Right renal cortex interstitium (tissue), 3 donors: ENCODE data around the gene WDFY1. TPM values are rescaled to one million over a fixed set of nuclear protein-coding genes. Genes with fewer than 3 reads are reported as not detected.
A peak's percentile ranks its signal among the peaks of the same experiment; 100 is the strongest.

ENCODE experiments used
- DNase-seq, 3 donors: peaks; one replicate each; pipeline ENCODE4 v3.0.0-alpha.2; 2013; ENCODE audit warnings: low read depth in 3 of 3, low spot score in 2 of 3
- polyA plus RNA-seq, 3 donors: library from polyadenylated mRNA; unstranded; fragments of 120-200 nt; gene quantifications; one replicate each; pipeline ENCODE4 v1.2.1, GENCODE V29; 2013; ENCODE audit not compliant: insufficient read length in 3 of 3

Gene WDFY1, protein sequence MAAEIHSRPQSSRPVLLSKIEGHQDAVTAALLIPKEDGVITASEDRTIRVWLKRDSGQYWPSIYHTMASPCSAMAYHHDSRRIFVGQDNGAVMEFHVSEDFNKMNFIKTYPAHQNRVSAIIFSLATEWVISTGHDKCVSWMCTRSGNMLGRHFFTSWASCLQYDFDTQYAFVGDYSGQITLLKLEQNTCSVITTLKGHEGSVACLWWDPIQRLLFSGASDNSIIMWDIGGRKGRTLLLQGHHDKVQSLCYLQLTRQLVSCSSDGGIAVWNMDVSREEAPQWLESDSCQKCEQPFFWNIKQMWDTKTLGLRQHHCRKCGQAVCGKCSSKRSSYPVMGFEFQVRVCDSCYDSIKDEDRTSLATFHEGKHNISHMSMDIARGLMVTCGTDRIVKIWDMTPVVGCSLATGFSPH
- polyA plus RNA-seq = 10 to 100 TPM; 60.4 to 60.9 (median 60.8) TPM

DNA sequence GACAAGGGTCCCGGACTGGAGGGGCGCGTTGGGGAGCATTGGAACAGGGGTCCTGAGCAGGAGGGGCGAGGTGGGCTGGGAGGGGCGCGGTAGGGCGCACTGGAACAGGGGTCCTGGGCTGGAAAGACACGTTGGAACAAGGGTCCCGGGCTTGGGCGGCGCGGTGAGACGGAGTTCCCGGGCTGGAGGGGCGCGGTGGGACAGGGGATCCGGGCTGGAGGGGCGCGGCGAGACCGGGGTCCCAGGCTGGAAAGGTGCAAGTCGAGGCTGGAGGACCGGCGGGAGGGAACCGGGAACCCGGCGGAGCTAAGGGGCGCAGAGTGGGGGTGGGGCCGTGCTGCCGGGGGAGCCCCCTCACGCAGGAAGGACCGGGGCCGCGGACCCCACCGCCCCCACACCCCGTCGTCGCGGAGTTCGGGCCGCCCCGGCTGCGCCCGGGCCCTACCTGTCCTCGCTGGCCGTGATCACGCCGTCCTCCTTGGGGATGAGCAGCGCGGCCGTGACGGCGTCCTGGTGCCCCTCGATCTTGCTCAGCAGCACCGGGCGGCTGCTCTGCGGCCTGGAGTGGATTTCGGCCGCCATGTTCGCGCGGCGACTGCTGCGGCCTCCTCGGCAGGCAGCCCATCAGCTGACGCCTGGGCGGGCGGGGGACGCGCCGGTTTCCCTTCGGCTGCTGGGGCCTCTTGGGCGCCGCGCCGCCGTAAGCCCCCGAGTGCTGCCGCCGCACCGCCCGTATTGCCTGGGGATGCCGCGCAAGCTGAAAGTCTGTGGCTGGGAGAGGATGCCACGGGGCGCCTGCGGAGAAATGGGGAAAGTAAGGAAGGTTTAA is at the start of gene WDFY1:
TSS of gene WDFY1 (minus strand) at position 633 of the 829 bp plus-strand sequence. CDS start at position 582, 51 bp downstream.
- peak in 2 of 3 donors; percentile 70 to 84 for DNase-seq

DNA sequence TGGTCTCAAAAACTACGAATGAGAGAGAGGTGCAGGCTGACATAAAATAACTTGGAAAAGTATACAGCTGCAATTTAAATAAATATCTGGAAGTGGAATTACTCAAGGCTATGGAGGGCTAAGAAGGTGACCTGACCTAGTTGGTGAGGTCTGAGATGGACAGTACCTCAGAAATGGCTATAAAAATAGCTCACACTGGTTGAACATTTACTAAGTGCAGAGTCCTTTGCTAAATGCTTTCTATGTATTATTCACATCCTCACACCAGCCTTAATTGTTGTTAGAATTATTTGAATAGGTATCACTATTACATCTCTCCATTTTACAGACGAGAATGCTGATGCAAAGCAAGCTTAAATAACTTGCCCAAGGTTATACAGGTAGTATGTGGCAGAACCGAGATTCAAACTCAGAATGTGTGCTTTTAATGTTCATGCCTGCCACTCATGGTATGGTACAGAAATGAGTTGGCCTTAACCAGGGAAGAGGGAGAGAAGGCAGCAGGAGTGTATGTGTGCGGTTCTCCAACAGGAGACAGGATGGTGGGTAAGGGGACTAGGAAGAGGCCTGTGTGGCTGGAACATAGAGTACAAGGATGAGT is 49.5 kb upstream of the WDFY1 start:
- no peak for DNase-seq

DNA sequence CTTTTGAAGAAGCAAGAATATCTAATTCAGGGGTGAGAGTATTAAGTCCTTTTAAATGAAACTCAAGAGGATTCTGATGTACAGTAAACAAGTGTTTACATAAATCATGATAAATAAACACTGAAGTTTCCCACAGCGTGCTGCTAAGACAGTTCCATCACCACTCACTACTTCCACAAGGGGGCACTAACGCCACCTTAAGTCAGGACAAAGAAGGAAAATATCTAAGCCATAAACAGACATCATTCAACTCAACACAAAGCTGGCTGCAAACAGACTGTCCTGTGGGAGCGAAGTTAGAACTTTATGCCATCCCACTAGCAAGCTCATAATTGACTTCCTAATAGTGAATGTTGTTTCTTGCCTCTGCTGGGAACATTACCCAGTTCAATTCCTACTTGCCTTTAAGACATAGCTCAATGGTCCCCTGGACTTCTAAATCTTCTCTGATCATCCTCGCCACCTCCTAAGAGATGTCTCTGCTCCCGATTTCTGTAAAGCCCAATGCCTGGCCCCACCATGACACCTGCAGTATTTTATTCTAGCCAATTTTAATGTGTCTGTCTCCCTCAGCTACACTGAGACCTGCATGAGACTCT is 48.6 kb upstream of the WDFY1 start:
- DNase-seq = peak; percentile 58 to 71 (median 65)

DNA sequence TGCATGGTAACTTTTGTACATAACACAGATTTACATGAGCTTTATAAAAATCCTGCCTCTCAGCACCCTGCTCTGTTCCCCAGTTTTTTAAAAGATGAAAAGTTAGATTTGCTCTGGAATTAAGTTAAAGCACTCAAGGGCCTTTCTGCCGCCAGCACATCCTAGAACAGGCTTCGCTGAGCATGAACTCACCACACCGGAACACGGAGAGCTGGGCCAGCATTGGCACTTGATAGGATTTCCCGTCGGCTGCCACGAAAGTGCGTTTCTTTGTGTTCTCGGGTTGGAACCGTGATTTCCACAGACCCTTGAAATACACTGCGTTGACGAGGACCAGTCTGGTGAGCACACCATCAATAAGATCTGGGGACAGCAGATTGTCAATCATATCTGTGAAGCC is 46.5 kb upstream of the WDFY1 start:
- no peak for DNase-seq

DNA sequence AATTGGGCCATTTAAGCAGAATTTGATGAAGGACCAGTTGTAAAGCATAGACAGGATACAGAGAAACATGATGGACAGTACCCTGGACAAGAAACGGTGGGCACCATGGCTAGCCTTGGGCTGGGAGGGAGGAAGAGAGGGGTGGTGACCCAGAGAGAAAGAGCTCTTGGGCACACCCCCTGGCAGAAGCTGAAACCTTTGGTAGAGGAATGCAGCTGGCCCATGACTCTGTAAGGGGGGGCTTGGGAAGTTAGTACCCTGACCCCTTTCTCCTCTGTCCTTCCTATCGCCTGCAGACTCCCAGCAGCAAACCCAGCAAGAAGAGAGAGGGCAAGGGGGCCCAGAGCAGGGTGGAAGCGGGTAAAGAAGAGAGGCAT is 44.7 kb upstream of the WDFY1 start:
- DNase-seq = no peak

DNA sequence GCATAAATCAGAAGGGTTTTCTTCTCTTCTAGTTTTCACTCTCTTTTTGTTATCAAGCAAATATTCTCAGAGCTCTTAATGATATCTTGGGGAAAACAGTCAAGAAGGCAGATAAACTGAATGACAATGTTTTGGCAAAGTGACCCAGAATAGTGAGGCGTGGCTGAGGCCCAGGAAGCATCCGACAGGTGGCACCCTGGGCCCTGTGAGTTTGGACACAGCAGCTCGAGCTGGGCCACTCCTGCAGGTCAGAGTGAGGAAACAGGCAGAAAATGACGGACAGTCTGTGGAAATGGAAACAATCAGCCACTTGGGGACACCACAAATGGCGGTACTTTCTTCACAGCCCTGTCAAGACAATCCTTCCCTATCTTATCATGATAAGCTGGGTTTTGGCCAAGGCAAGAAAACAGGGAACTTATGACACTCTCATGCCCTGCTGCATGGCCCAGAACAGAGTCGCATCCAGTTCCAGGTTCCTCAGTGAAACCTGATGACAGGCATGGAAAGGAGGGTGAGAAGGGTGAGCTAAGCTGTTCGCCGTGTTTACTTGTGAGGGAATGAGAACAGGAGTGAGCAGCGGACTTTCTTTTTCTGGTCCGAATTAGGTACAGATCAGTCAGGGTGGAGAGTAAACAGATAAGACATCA is 44.2 kb upstream of the WDFY1 start:
- no peak for DNase-seq

DNA sequence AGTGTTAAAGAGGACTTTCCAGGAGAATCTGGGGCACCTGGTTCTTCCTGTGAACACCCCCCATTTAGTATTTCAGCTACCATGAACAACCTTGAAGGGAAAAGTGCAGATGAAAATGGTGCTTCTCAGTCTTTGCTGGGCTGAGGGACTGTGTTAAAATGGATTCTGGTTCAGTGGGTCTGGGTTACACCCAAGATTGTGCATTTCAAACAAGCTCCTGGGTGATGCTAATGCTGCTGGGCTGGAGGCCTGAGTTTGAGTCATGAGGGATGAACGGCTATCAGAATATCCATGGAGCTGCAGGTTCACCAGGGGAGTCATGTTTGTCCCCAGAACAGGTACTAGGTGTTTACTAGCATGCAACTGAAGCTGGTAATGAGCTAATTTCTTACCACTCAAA is 36.1 kb upstream of the WDFY1 start:
- DNase-seq = no peak

DNA sequence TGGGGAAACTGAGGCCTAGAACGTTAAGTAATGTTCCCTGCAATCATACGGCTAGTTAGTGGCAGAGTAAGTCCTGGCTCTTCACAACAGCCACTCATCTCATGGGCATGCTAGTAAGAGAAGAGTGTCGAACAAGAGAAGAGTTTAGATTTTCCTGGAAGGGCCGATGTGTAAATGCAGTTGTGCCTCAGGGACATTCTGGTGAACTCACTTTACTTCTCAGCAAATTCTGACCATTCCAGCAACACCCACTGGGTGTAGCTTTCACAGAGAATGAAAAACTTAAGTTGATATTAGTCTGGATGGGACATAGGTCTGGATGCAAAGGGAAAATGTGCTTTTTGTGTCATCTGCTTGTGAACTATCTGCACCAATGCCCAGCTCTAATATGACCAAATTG is 35.7 kb upstream of the WDFY1 start:
- no peak for DNase-seq

DNA sequence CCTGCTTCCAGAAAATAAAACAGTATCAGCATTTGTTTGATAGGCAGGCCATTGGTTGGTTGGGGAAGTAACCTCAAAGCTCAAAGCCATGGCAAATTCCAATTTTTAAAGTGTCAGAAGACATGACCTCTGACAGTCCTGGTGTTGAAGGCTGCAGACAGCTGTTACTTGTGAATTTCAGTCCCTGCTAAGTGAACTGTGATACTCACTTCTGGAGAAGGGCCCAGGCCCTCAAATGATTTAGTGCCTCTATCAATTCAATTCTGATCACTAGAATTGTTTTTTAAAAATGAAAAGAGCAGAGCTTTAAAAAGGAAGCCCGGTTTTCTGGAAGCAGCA is 35.2 kb upstream of the WDFY1 start:
- no peak for DNase-seq

DNA sequence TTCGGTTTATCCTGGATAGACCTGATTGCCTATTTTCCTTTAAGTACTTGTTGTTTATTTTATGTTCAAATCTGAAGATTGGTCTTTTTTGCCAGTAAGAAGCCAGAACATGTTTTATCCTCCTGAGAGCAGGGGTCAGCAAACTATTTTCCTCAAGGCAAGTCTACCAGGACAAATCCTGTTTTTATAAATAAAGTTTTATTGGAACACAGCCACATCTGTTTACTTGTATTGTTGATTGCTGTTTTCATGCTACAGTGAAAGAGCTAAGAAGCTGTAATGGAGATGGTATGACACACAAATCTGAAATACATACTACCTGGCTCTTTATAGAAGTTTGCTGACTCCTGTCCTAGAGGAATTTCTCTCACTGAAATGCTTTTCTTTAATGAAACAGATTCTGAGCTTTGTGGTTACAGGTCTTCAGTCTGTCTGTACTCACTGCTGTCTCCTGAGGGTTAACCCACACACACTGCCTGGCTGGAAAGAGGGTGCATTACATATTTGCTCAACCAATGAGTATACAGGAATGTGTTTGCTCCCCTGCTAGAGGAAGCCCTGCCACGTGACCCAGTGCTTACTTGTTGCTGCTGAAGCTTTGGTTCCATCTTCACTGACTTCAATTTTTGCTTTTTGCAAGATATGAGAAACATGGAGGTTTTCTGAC is 34.7 kb upstream of the WDFY1 start:
- no peak for DNase-seq

DNA sequence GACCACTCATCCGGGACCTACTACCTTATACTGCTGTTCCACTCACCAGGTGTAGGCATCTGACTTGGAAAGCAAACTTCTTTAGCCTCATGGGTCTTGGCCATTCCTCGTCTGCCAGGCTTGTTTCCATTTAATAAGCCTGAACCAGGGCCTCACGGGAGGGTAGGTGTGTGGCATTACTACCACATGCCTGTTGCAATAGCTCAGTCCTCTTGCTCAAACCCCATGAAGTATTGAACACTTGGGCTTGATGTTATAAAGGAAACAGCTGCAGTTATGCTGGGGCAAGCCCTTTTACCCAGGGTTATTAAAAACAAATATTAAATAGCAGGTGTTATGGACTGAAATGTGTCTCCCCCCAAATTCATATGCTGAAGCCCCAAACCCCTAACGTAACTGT is 33.3 kb upstream of the WDFY1 start:
- DNase-seq = no peak

DNA sequence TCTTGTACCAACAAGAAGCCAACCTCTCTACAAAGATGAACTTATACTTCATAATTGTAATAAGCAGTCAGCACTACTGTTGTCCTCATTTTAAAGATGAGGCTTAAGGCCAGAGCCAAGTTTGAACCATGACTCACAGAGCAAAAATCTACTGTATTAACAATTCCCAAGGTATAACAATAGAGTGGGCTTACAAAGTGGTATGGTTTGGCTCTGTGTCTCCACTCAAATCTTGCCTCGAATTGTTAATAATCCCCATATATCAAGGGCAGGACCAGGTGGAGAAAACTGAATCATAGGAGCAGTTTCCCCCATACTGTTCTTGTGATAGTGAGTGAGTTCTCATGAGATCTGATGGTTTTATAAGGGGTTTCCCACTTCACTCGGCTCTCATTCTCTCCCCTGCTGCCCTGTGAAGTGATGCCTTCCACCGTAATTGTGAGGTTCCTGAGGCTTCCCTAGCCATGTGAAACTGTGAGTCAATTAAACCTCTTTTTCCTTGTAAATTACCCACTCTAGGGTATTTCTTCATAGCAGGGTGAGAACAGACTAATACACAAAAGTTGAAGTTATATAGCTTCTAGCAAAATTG is 31.6 kb upstream of the WDFY1 start:
- DNase-seq = no peak

DNA sequence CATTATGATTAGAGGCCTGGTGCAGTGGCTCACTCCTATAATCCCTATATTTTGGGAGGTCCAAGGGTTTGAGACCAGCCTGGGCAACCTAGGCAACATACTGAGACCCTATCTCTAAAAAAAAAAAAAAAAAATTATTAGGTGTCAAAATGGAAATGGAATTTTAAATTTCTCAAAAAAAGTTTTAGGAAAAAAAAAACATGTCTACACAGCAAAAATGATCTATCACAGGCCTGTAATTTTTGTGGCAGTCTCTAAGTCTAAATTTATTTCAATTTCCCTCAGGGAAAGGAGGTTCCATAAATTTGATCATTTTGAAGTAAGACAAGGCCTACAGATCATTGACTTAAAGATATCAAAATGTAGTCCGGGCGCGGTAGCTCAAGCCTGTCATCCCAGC is 28.5 kb upstream of the WDFY1 start:
- no peak for DNase-seq

DNA sequence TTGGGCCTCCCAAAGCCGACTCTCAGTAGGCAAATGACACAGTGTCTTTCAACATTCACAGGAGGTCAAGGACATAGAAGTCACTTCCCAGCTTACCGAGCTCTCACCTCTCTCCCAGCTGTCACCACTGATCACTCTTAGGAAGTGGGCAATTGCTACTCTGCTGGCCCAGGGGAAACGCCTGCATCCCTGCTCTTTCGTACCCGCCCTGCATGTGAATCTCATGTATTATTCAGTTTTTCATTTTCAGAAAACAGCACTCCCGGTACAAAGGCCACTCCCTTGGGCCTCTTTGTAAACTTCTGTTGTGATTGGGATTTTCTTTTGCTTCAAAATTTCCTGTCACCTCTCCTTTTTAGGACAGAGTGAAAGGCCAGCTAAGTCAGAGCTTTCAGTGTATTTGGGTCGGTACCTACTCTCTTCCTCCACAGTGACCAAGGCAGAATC is 27.5 kb upstream of the WDFY1 start:
- DNase-seq = no peak

DNA sequence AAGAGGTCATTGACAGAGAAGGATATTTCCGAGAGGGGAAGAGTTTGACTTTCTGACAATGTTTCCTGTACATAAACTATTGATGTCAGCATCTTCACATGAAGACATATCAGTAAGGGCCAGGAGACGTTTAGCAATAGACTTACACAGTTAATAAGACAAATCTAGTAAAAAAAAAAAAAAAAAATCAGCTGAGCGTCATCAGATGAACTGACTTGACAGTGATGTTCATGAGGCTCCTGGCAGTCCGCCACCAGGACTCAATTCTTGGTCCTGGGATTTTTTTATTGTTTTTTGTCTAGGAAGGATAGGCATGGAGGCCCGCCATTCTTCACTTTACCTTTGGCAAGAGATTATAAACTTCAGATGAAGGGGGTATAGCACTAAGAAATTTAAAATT is 26.6 kb upstream of the WDFY1 start:
- no peak for DNase-seq

DNA sequence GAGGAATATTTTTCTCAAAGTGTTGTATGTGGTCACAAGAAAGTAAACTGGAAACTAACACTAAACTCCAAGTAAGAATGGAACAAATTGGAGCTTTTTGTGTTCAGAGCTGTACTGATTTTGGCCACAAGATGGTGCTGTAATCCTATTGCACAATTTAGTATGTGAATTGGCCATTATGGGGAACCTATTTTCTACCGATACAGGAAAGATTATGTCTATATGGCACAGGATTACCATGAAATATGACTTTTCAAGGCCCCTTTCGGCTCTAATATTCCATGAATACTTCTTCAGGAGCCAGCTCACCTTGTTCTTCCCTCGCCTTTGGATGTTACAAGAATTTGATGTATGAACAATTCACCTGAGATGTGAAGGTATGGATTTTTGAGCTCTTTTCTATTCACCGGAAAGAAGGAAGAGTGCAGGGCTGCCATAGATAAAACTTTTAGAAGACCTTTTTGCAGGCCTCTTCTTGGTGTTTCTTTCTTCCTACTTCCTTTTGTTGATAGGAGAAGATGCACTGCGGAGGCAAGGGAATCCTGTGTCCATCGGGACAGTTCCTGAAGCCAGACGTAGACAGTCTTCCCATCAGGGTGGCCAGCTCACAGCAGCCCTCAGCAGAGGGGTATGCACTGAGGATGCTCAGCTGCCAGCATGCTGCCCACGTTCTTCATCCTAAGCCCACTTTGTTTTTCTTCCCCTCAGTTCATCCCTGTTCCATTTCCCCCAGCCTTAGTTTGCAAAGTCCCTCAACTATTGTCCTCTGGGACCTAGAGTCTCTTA is 25.4 kb upstream of the WDFY1 start:
- no peak for DNase-seq

DNA sequence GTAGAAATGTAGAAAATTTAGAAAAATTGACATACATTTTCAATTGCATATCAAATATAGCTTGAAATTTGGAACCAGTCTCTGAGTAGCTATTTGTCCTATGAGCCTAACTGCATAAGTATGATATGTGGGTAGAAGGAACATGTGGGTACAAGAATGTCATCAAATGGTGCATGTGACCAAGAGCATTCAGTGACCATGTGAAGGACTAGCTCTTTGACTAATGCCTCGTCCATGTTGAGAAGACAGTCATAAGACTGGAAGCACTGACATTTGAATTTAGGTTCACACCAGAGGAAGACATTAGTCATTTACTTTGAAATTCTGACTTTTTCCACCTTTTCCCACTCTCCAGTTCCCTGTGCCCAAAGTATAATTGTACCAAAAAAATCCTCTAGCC is 24.7 kb upstream of the WDFY1 start:
- no peak for DNase-seq

DNA sequence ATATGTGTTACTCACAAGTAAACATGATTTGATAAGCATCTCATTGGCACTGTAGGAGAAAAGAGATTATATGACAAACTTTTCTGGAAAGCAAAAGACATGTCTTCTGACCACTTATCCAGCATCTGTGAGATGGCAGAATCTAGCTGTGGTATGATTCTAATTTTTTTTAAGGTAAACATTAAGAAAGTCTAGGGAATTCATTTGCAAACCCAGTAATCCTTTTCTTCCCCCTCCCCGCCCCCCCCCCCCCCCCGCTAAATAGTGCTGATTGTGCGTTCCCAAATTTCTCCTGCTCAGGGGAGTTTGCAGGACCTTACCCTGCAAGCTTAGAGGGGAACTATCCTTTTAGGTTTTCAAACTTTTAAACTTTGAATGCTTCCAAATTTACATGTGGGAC is 24.2 kb upstream of the WDFY1 start:
- DNase-seq = no peak

DNA sequence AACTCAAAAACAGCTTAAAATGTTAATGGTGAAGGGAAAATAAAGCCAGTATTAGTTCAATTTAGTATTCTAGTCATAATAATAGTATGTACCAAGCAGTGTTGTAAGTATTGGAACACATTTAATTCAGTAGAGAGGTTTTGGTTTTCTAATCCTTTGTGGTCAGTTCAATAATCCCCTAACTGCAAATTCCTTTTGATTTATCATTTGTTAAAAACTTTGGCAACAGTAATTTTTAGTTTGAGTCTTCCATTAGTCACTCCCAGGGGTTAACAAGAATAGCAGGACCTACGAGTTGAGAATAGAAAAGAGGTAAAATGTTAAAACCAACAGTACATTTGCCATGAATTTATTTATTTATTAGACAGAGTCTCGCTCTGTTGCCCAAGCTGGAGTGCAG is 22.8 kb upstream of the WDFY1 start:
- no peak for DNase-seq
